Fibroblast of the aortic adventitia (primary cell): ENCODE data around the gene OMP. TPM values are rescaled to one million over a fixed set of nuclear protein-coding genes. Genes with fewer than 3 reads are reported as not detected.
A peak's percentile ranks its signal among the peaks of the same experiment; 100 is the strongest.

Experiments
- DNase-seq: peaks from one replicate; pipeline ENCODE4 v3.0.0-alpha.2; 2010; ENCODE audit warnings: low read depth
- H3K4me3 ChIP-seq: 2 replicates; pipeline ENCODE4 v1.5.1; 2011; ENCODE audit warnings: low read depth, mild to moderate bottlenecking, control low read depth, low read length, moderate library complexity
- CTCF ChIP-seq: IDR thresholded peaks from 2 replicates; pipeline ENCODE4 v1.5.1; 2011; ENCODE audit warnings: mild to moderate bottlenecking, low read length, control low read depth, inconsistent platforms; ENCODE audit not compliant: insufficient read depth
- total RNA-seq: library from RNA; depleted of rRNA; stranded (reverse); fragments of >200 nt; gene quantifications from 2 replicates; pipeline ENCODE4 v1.2.3, GENCODE V29; 2012; ENCODE audit warnings: low replicate concordance

Gene OMP
- total RNA-seq, 1 donor, result 1.1 TPM

GRCh38 chr11:77147668-77148321, 45.2 kb downstream of the OMP start:
- no peak for TF ChIP-seq CTCF
- H3K4me3 ChIP-seq, result no peak overlapping the region
- no peak for DNase-seq

- no peak overlapping the region for H3K4me3 ChIP-seq
- TF ChIP-seq CTCF, result no peak
- DNase-seq, result no peak
Observed at GRCh38 chr11:77148963-77149715, 46.5 kb downstream of the OMP start.

- H3K4me3 ChIP-seq, result no peak overlapping the region
- no peak for DNase-seq
- no peak for TF ChIP-seq CTCF
Observed at GRCh38 chr11:77149716-77150392, 47.2 kb downstream of the OMP start.

- no peak for DNase-seq
- H3K4me3 ChIP-seq, result no peak overlapping the region
- no peak for TF ChIP-seq CTCF
Observed at GRCh38 chr11:77150836-77151235, 48.2 kb downstream of the OMP start.

GRCh38 chr11:77151804-77152509, 49.3 kb downstream of the OMP start:
- TF ChIP-seq CTCF, result no peak
- H3K4me3 ChIP-seq, result no peak overlapping the region
- no peak for DNase-seq

- DNase-seq, result peak; percentile 31
- no peak for TF ChIP-seq CTCF
Observed at GRCh38 chr11:77152846-77153245, 50.2 kb downstream of the OMP start.

More at GRCh38 chr11:77152846-77153245, 50.2 kb downstream of the OMP start:
- H3K4me3 ChIP-seq, result no peak overlapping the region
